ENCODE data around the gene ECHDC3.
"Not testable (repeated sequence)": the region's sequence is repeated elsewhere in the genome, so short reads cannot be mapped to it uniquely, and the experiment has no call there.

The ECHDC3 gene

GRCh38 chr10:11715815-11716494 lies 26.2 kb upstream of the ECHDC3 start:
- DNase-seq (ENCODE audit: low spot score), result no peak

- no peak for DNase-seq (ENCODE audit: low spot score)
Observed at GRCh38 chr10:11716686-11717085, 25.5 kb upstream of the ECHDC3 start.

GRCh38 chr10:11719496-11720259 lies 22.5 kb upstream of the ECHDC3 start:
- DNase-seq (ENCODE audit: low spot score), result no peak

- DNase-seq (ENCODE audit: low spot score), result no peak
Observed at GRCh38 chr10:11720260-11720741, 21.9 kb upstream of the ECHDC3 start.

GRCh38 chr10:11721806-11722205 lies 20.4 kb upstream of the ECHDC3 start:
- no peak for DNase-seq (ENCODE audit: low spot score)

- no peak for DNase-seq (ENCODE audit: low spot score)
Observed at GRCh38 chr10:11723359-11723758, 18.8 kb upstream of the ECHDC3 start.

GRCh38 chr10:11724938-11725776 lies 17.0 kb upstream of the ECHDC3 start:
- DNase-seq (ENCODE audit: low spot score), result peak; percentile 16

GRCh38 chr10:11725912-11726311 lies 16.3 kb upstream of the ECHDC3 start:
- DNase-seq (ENCODE audit: low spot score), result no peak

- no peak for DNase-seq (ENCODE audit: low spot score)
Observed at GRCh38 chr10:11727563-11727962, 14.6 kb upstream of the ECHDC3 start.

- no peak for DNase-seq (ENCODE audit: low spot score)
Observed at GRCh38 chr10:11728353-11728752, 13.8 kb upstream of the ECHDC3 start.

GRCh38 chr10:11729790-11730315 lies 12.3 kb upstream of the ECHDC3 start:
- DNase-seq (ENCODE audit: low spot score), result no peak

- no peak for DNase-seq (ENCODE audit: low spot score)
Observed at GRCh38 chr10:11730779-11731178, 11.4 kb upstream of the ECHDC3 start.

GRCh38 chr10:11736767-11737166 lies 5.4 kb upstream of the ECHDC3 start:
- not testable (repeated sequence) for DNase-seq (ENCODE audit: low spot score)

- not testable (repeated sequence) for DNase-seq (ENCODE audit: low spot score)
Observed at GRCh38 chr10:11737258-11738032, 4.7 kb upstream of the ECHDC3 start.

GRCh38 chr10:11740907-11741306 lies 1.3 kb upstream of the ECHDC3 start:
- DNase-seq (ENCODE audit: low spot score), result no peak

GRCh38 chr10:11741608-11742007 lies 574 bp upstream of the ECHDC3 start:
- DNase-seq (ENCODE audit: low spot score), result no peak

GRCh38 chr10:11742779-11743298 lies 657 bp downstream of the ECHDC3 start:
- DNase-seq (ENCODE audit: low spot score), result no peak

GRCh38 chr10:11743461-11744338 lies 1.5 kb downstream of the ECHDC3 start:
- DNase-seq (ENCODE audit: low spot score), result no peak

- no peak for DNase-seq (ENCODE audit: low spot score)
Observed at GRCh38 chr10:11745045-11745444, 2.9 kb downstream of the ECHDC3 start.

GRCh38 chr10:11746883-11747539 lies 4.8 kb downstream of the ECHDC3 start:
- no peak for DNase-seq (ENCODE audit: low spot score)

All from CD4-positive, alpha-beta T cell treated with Interleukin-15 for 4 hours (primary cell).